ENCODE data around the gene LOXL1. TPM values are rescaled to one million over a fixed set of nuclear protein-coding genes. Genes with fewer than 3 reads are reported as not detected.

LOXL1 gene
- total and polyA plus RNA-seq, 9 of the 15 experiments (the other 6 are each of a cell fraction or from before 2014, with no cell fraction given) = 0.14 TPM; not detected in 8

DNA sequence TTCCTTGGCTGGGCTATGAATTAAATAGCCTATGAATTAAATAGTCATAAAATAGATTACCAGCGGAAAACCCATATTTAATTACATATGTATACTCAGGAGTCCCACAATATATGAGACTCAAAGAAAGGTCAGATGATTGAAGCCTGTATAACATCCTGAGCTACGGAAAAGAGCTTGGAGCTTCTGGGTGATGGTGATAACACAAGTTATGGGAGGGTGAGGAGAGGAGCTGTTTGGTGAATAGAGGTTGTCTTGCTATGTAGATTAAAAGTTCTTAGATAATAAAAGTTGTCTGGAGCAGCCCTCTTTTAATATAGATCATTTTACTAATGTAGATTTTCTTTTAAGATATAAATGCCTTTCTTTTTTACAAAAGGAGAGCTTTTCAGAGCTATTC lies 70.0 kb downstream of the LOXL1 start (continued):
- TF ChIP-seq, protein P1, sequence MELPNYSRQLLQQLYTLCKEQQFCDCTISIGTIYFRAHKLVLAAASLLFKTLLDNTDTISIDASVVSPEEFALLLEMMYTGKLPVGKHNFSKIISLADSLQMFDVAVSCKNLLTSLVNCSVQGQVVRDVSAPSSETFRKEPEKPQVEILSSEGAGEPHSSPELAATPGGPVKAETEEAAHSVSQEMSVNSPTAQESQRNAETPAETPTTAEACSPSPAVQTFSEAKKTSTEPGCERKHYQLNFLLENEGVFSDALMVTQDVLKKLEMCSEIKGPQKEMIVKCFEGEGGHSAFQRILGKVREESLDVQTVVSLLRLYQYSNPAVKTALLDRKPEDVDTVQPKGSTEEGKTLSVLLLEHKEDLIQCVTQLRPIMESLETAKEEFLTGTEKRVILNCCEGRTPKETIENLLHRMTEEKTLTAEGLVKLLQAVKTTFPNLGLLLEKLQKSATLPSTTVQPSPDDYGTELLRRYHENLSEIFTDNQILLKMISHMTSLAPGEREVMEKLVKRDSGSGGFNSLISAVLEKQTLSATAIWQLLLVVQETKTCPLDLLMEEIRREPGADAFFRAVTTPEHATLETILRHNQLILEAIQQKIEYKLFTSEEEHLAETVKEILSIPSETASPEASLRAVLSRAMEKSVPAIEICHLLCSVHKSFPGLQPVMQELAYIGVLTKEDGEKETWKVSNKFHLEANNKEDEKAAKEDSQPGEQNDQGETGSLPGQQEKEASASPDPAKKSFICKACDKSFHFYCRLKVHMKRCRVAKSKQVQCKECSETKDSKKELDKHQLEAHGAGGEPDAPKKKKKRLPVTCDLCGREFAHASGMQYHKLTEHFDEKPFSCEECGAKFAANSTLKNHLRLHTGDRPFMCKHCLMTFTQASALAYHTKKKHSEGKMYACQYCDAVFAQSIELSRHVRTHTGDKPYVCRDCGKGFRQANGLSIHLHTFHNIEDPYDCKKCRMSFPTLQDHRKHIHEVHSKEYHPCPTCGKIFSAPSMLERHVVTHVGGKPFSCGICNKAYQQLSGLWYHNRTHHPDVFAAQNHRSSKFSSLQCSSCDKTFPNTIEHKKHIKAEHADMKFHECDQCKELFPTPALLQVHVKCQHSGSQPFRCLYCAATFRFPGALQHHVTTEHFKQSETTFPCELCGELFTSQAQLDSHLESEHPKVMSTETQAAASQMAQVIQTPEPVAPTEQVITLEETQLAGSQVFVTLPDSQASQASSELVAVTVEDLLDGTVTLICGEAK (IDR thresholded peaks at IDR 0.05) = no peak
- TF ChIP-seq, protein P1 (CRISPR knock-in tag; IDR thresholded peaks at IDR 0.05) = no peak
- TF ChIP-seq, protein P2, sequence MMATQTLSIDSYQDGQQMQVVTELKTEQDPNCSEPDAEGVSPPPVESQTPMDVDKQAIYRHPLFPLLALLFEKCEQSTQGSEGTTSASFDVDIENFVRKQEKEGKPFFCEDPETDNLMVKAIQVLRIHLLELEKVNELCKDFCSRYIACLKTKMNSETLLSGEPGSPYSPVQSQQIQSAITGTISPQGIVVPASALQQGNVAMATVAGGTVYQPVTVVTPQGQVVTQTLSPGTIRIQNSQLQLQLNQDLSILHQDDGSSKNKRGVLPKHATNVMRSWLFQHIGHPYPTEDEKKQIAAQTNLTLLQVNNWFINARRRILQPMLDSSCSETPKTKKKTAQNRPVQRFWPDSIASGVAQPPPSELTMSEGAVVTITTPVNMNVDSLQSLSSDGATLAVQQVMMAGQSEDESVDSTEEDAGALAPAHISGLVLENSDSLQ (IDR thresholded peaks at IDR 0.05) = peak; percentile 44
- TF ChIP-seq, protein P3, sequence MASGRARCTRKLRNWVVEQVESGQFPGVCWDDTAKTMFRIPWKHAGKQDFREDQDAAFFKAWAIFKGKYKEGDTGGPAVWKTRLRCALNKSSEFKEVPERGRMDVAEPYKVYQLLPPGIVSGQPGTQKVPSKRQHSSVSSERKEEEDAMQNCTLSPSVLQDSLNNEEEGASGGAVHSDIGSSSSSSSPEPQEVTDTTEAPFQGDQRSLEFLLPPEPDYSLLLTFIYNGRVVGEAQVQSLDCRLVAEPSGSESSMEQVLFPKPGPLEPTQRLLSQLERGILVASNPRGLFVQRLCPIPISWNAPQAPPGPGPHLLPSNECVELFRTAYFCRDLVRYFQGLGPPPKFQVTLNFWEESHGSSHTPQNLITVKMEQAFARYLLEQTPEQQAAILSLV (tag; IDR thresholded peaks at IDR 0.05) = no peak
- TF ChIP-seq NFRKB (IDR thresholded peaks at IDR 0.05; ENCODE audit: low read depth) = no peak
- TF ChIP-seq ZNF764 (CRISPR knock-in tag; IDR thresholded peaks at IDR 0.05; ENCODE audit: low read depth) = no peak
- TF ChIP-seq ARID1B (IDR thresholded peaks at IDR 0.05) = peak; percentile 71
- TF ChIP-seq, protein P4, sequence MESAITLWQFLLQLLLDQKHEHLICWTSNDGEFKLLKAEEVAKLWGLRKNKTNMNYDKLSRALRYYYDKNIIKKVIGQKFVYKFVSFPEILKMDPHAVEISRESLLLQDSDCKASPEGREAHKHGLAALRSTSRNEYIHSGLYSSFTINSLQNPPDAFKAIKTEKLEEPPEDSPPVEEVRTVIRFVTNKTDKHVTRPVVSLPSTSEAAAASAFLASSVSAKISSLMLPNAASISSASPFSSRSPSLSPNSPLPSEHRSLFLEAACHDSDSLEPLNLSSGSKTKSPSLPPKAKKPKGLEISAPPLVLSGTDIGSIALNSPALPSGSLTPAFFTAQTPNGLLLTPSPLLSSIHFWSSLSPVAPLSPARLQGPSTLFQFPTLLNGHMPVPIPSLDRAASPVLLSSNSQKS (CRISPR knock-in tag; IDR thresholded peaks at IDR 0.05) = no peak
- no peak for TF ChIP-seq MED1 (CRISPR knock-in tag; IDR thresholded peaks at IDR 0.05; ENCODE audit: borderline replicate concordance)
- TF ChIP-seq, protein P5, sequence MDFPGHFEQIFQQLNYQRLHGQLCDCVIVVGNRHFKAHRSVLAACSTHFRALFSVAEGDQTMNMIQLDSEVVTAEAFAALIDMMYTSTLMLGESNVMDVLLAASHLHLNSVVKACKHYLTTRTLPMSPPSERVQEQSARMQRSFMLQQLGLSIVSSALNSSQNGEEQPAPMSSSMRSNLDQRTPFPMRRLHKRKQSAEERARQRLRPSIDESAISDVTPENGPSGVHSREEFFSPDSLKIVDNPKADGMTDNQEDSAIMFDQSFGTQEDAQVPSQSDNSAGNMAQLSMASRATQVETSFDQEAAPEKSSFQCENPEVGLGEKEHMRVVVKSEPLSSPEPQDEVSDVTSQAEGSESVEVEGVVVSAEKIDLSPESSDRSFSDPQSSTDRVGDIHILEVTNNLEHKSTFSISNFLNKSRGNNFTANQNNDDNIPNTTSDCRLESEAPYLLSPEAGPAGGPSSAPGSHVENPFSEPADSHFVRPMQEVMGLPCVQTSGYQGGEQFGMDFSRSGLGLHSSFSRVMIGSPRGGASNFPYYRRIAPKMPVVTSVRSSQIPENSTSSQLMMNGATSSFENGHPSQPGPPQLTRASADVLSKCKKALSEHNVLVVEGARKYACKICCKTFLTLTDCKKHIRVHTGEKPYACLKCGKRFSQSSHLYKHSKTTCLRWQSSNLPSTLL (IDR thresholded peaks at IDR 0.05) = no peak
- TF ChIP-seq HDAC8 (tag; IDR thresholded peaks at IDR 0.05) = no peak
- TF ChIP-seq MCM7 (IDR thresholded peaks at IDR 0.05) = no peak
- no peak for TF ChIP-seq ZFX (CRISPR knock-in tag; IDR thresholded peaks at IDR 0.05)
- peak; percentile 23; the same call in 1 of the 2 replicates for TF ChIP-seq CBFA2T2 (conservative IDR thresholded peaks at IDR 0.05)
- TF ChIP-seq OTX1 (CRISPR knock-in tag; IDR thresholded peaks at IDR 0.05) = no peak

All from K562 (cell line).